Effector memory CD8-positive, alpha-beta T cell (primary cell): ENCODE measurements around the gene SLC25A52.
"Not testable (repeated sequence)": the region's sequence is repeated elsewhere in the genome, so short reads cannot be mapped to it uniquely, and the experiment has no call there.

Experiments used
- ATAC-seq: fragments of 150-1000 bp; cut with Tn5 transposase; replicated peaks from 2 replicates; pipeline ENCODE4 v1.10.0; 2021; ENCODE audit warnings: mild to moderate bottlenecking, moderate library complexity
- DNase-seq, 3 experiments: peaks; one replicate each; pipeline ENCODE4 v3.0.0; 2021
- H3K27ac Mint-ChIP-seq, 2 donors: one replicate each; pipeline ENCODE4 v1.8.0; 2022; ENCODE audit warnings: mild to moderate bottlenecking in 2 of 2, mixed read lengths in 2 of 2, moderate library complexity in 2 of 2
- H3K27me3 Mint-ChIP-seq, 2 donors: one replicate each; pipeline ENCODE4 v1.8.0; 2022; ENCODE audit warnings: mixed read lengths in 2 of 2
- H3K36me3 Mint-ChIP-seq: one replicate; pipeline ENCODE4 v1.8.0; 2022; ENCODE audit warnings: mild to moderate bottlenecking, moderate library complexity, mixed read lengths; ENCODE audit not compliant: insufficient read depth
- H3K4me1 Mint-ChIP-seq, 2 donors: one replicate each; pipeline ENCODE4 v1.8.0; 2022; ENCODE audit warnings: low read depth in 2 of 2, mixed read lengths in 2 of 2
- H3K4me3 Mint-ChIP-seq, 2 donors: one replicate each; pipeline ENCODE4 v1.8.0; 2022; ENCODE audit warnings: mild to moderate bottlenecking in 2 of 2, mixed read lengths in 2 of 2, moderate library complexity in 2 of 2
- H3K9me3 Mint-ChIP-seq, 2 donors: one replicate each; pipeline ENCODE4 v1.8.0; 2022; ENCODE audit warnings: mixed read lengths in 2 of 2

SLC25A52 gene

GRCh38 chr18:31774477-31774785, 13.8 kb upstream of the SLC25A52 start:
- H3K27ac Mint-ChIP-seq, result no peak overlapping the region
- no peaks in the 10 kb centered on the region for H3K4me1 Mint-ChIP-seq
- peaks cover 5 to 6% of the 10 kb centered on the region in 2 donors for H3K9me3 Mint-ChIP-seq
- no peak overlapping the region for H3K4me3 Mint-ChIP-seq
- no peak for ATAC-seq
- no peak for DNase-seq
- H3K27me3 Mint-ChIP-seq, result peaks cover 0 to 1% of the 10 kb centered on the region in 2 donors
- H3K36me3 Mint-ChIP-seq, result no peaks in the 10 kb centered on the region

- Mint-ChIP-seq H3K27ac (no peak overlapping the region), H3K4me1 (no peaks in the 10 kb centered on the region), H3K9me3 (peaks cover 5 to 6% of the 10 kb centered on the region in 2 donors), H3K4me3 (no peak overlapping the region), H3K36me3 (no peaks in the 10 kb centered on the region), H3K27me3 (peaks cover 0 to 6% of the 10 kb centered on the region in 2 donors)
- no peak for DNase-seq
- ATAC-seq, result no peak
Observed at GRCh38 chr18:31773774-31774476, 13.2 kb upstream of the SLC25A52 start.

- ATAC-seq, result no peak
- Mint-ChIP-seq H3K4me3 (no peak overlapping the region), H3K4me1 (no peaks in the 10 kb centered on the region), H3K36me3 (no peaks in the 10 kb centered on the region), H3K27ac (no peak overlapping the region), H3K27me3 (peaks cover 0 to 11% of the 10 kb centered on the region in 2 donors), H3K9me3 (no peaks in the 10 kb centered on the region)
- DNase-seq, result no peak
Observed at GRCh38 chr18:31772699-31773098, 12.0 kb upstream of the SLC25A52 start.

GRCh38 chr18:31750273-31750672, 10.4 kb downstream of the SLC25A52 start:
- Mint-ChIP-seq H3K27me3 (peaks cover 0 to 20% of the 10 kb centered on the region in 2 donors), H3K9me3 (no peaks in the 10 kb centered on the region), H3K27ac (no peak overlapping the region), H3K4me1 (no peaks in the 10 kb centered on the region), H3K36me3 (no peaks in the 10 kb centered on the region), H3K4me3 (no peak overlapping the region)
- DNase-seq (no peak), ATAC-seq (no peak)

GRCh38 chr18:31746396-31746795, 14.3 kb downstream of the SLC25A52 start:
- Mint-ChIP-seq H3K4me3 (no peak overlapping the region), H3K36me3 (no peaks in the 10 kb centered on the region), H3K9me3 (no peaks in the 10 kb centered on the region), H3K27ac (no peak overlapping the region), H3K4me1 (no peaks in the 10 kb centered on the region), H3K27me3 (peaks cover 15 to 20% of the 10 kb centered on the region in 2 donors)
- DNase-seq (no peak), ATAC-seq (no peak)

- H3K4me1 Mint-ChIP-seq, result no peaks in the 10 kb centered on the region
- no peak overlapping the region for H3K4me3 Mint-ChIP-seq
- no peak for ATAC-seq
- H3K9me3 Mint-ChIP-seq, result no peaks in the 10 kb centered on the region
- H3K36me3 Mint-ChIP-seq, result no peaks in the 10 kb centered on the region
- DNase-seq, result no peak
- peaks cover 15 to 17% of the 10 kb centered on the region in 2 donors for H3K27me3 Mint-ChIP-seq
- H3K27ac Mint-ChIP-seq, result no peak overlapping the region
Observed at GRCh38 chr18:31744321-31745067, 16.2 kb downstream of the SLC25A52 start.

- not testable (repeated sequence) for DNase-seq, ATAC-seq, H3K36me3 Mint-ChIP-seq, H3K9me3 Mint-ChIP-seq, H3K27ac Mint-ChIP-seq, H3K4me3 Mint-ChIP-seq, H3K4me1 Mint-ChIP-seq
- peaks cover 15 to 17% of the 10 kb centered on the region in 2 donors for H3K27me3 Mint-ChIP-seq
Observed at GRCh38 chr18:31743600-31743999, 17.1 kb downstream of the SLC25A52 start.

- peak; percentile 41 to 54 (median 43) for DNase-seq
- Mint-ChIP-seq H3K27ac (no peak overlapping the region), H3K4me3 (no peak overlapping the region), H3K27me3 (peaks cover 12 to 15% of the 10 kb centered on the region in 2 donors), H3K9me3 (no peaks in the 10 kb centered on the region), H3K4me1 (no peaks in the 10 kb centered on the region), H3K36me3 (no peaks in the 10 kb centered on the region)
- ATAC-seq, result peak; percentile 51
Observed at GRCh38 chr18:31741097-31741735, 19.5 kb downstream of the SLC25A52 start.

- Mint-ChIP-seq H3K27me3 (peaks cover 12 to 15% of the 10 kb centered on the region in 2 donors), H3K4me1 (no peaks in the 10 kb centered on the region), H3K9me3 (no peaks in the 10 kb centered on the region), H3K4me3 (no peak overlapping the region), H3K27ac (no peak overlapping the region), H3K36me3 (no peaks in the 10 kb centered on the region)
- DNase-seq (no peak), ATAC-seq (no peak)
Observed at GRCh38 chr18:31740180-31740579, 20.5 kb downstream of the SLC25A52 start.

- no peak for DNase-seq
- Mint-ChIP-seq H3K36me3 (no peaks in the 10 kb centered on the region), H3K4me3 (no peak overlapping the region), H3K27ac (no peak overlapping the region), H3K27me3 (peaks cover 12 to 15% of the 10 kb centered on the region in 2 donors), H3K4me1 (no peaks in the 10 kb centered on the region), H3K9me3 (no peaks in the 10 kb centered on the region)
- ATAC-seq, result no peak
Observed at GRCh38 chr18:31739651-31740050, 21.0 kb downstream of the SLC25A52 start.

- no peaks in the 10 kb centered on the region for H3K9me3 Mint-ChIP-seq
Observed at GRCh38 chr18:31738460-31739407, 21.9 kb downstream of the SLC25A52 start.

GRCh38 chr18:31736630-31737029, 24.1 kb downstream of the SLC25A52 start:
- H3K27ac Mint-ChIP-seq, result no peak overlapping the region
- ATAC-seq (no peak), DNase-seq (no peak)
- no peaks in the 10 kb centered on the region for H3K4me1 Mint-ChIP-seq
- no peaks in the 10 kb centered on the region for H3K9me3 Mint-ChIP-seq
- peaks cover 2 to 22% of the 10 kb centered on the region in 2 donors for H3K27me3 Mint-ChIP-seq
- no peaks in the 10 kb centered on the region for H3K36me3 Mint-ChIP-seq
- no peak overlapping the region for H3K4me3 Mint-ChIP-seq

More at GRCh38 chr18:31738460-31739407, 21.9 kb downstream of the SLC25A52 start:
- no peak for ATAC-seq
- no peaks in the 10 kb centered on the region for H3K36me3 Mint-ChIP-seq
- no peaks in the 10 kb centered on the region for H3K4me1 Mint-ChIP-seq
- H3K4me3 Mint-ChIP-seq, result no peak overlapping the region
- no peak for DNase-seq
- H3K27ac Mint-ChIP-seq, result no peak overlapping the region
- peaks cover 13 to 15% of the 10 kb centered on the region in 2 donors for H3K27me3 Mint-ChIP-seq

- Mint-ChIP-seq H3K36me3 (no peaks in the 10 kb centered on the region), H3K27me3 (peaks cover 40 to 44% of the 10 kb centered on the region in 2 donors), H3K27ac (no peak overlapping the region), H3K9me3 (no peaks in the 10 kb centered on the region), H3K4me3 (no peak overlapping the region), H3K4me1 (peaks cover 0 to 3% of the 10 kb centered on the region in 2 donors)
- no peak for DNase-seq
- no peak for ATAC-seq
Observed at GRCh38 chr18:31731628-31732027, 29.1 kb downstream of the SLC25A52 start.
